ENCODE results near the gene PLA2G6.
A peak's percentile ranks its signal among the peaks of the same experiment; 100 is the strongest.

PLA2G6 gene

GRCh38 chr22:38181453-38182200 lies at the start of gene PLA2G6:
Gene PLA2G6, minus strand, starts transcription at chr22:38181830. Its CDS starts 12,404 bp downstream, at chr22:38169426.
- peak; percentile 99 for DNase-seq (ENCODE audit: low spot score)

- no peak for DNase-seq (ENCODE audit: low spot score)
These were observed 49.3 kb upstream of the PLA2G6 start for GRCh38 chr22:38230916-38231315.

GRCh38 chr22:38230108-38230825 lies 48.6 kb upstream of the PLA2G6 start:
- DNase-seq (ENCODE audit: low spot score) = peak; percentile 73

- no peak for DNase-seq (ENCODE audit: low spot score)
These were observed 47.5 kb upstream of the PLA2G6 start for GRCh38 chr22:38228873-38229740.

- DNase-seq (ENCODE audit: low spot score) = no peak
These were observed 46.8 kb upstream of the PLA2G6 start for GRCh38 chr22:38228326-38228872.

GRCh38 chr22:38226853-38227649 lies 45.4 kb upstream of the PLA2G6 start:
- no peak for DNase-seq (ENCODE audit: low spot score)

GRCh38 chr22:38223289-38223960 lies 41.8 kb upstream of the PLA2G6 start:
- DNase-seq (ENCODE audit: low spot score) = no peak

GRCh38 chr22:38222797-38223119 lies 41.1 kb upstream of the PLA2G6 start:
- no peak for DNase-seq (ENCODE audit: low spot score)

- DNase-seq (ENCODE audit: low spot score) = no peak
These were observed 40.5 kb upstream of the PLA2G6 start for GRCh38 chr22:38221908-38222796.

- DNase-seq (ENCODE audit: low spot score) = no peak
These were observed 39.8 kb upstream of the PLA2G6 start for GRCh38 chr22:38221407-38221806.

GRCh38 chr22:38220653-38221386 lies 39.2 kb upstream of the PLA2G6 start:
- DNase-seq (ENCODE audit: low spot score) = no peak

- DNase-seq (ENCODE audit: low spot score) = no peak
These were observed 38.5 kb upstream of the PLA2G6 start for GRCh38 chr22:38220163-38220562.

GRCh38 chr22:38219632-38220031 lies 38.0 kb upstream of the PLA2G6 start:
- peak; percentile 64 for DNase-seq (ENCODE audit: low spot score)

- DNase-seq (ENCODE audit: low spot score) = no peak
These were observed 37.3 kb upstream of the PLA2G6 start for GRCh38 chr22:38218661-38219622.

- no peak for DNase-seq (ENCODE audit: low spot score)
These were observed 33.8 kb upstream of the PLA2G6 start for GRCh38 chr22:38215156-38216038.

- peak; percentile 95 for DNase-seq (ENCODE audit: low spot score)
These were observed 32.8 kb upstream of the PLA2G6 start for GRCh38 chr22:38214302-38215056.

Measured in D341Med (cell line).